SU-DHL-6 (cell line): ENCODE data around the gene MSS51.

Experiments
- CTCF ChIP-seq: fragments of 200-600 bp; sonication (generic); IDR thresholded peaks from one replicate; pipeline ENCODE4 v1.5.1; 2017; ENCODE audit warnings: antibody characterized with exemption, mild to moderate bottlenecking, low read length, moderate library complexity; ENCODE audit not compliant: insufficient read depth, poor library complexity, severe bottlenecking
- EZH2phosphoT487 ChIP-seq: fragments of 200-600 bp; sonication (generic), shearing (Covaris generic); conservative IDR thresholded peaks from 2 replicates; pipeline ENCODE4 v1.6.1; 2018; ENCODE audit warnings: mild to moderate bottlenecking, antibody characterized with exemption, low read length, moderate library complexity, mixed read lengths

DNA sequence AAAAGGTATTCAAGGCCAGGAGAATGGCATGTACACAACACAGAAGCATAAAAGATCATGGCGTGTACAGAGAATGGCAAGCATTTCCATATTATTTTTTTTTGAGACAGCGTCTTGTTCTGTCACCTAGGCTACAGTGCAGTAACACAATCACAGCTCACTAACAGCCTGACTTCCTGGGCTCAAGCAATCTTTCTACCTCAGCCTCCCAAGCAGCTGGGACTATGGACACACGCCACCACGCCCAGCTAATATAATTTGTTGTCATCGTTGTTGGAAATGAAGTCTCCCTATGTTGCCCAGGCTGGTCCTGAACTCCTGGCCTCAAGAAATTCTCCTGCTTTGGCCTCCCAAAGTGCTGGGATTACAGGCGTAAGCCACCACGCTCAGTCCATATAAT is 46.8 kb downstream of the MSS51 start:
- TF ChIP-seq CTCF (no peak), EZH2phosphoT487 (no peak)
